ENCODE data around the gene MYO15B.
"Not testable (repeated sequence)": the region's sequence is repeated elsewhere in the genome, so short reads cannot be mapped to it uniquely, and the experiment has no call there.

Gene MYO15B

GRCh38 chr17:75576661-75577060, 10.9 kb upstream of the MYO15B start:
- DNase-seq, result no peak

GRCh38 chr17:75581121-75581725, 6.4 kb upstream of the MYO15B start:
- DNase-seq, result not testable (repeated sequence)

- DNase-seq, result not testable (repeated sequence)
These were observed 4.4 kb upstream of the MYO15B start for GRCh38 chr17:75583197-75583596.

- no peak for DNase-seq
These were observed 2.8 kb upstream of the MYO15B start for GRCh38 chr17:75584849-75585175.

DNA sequence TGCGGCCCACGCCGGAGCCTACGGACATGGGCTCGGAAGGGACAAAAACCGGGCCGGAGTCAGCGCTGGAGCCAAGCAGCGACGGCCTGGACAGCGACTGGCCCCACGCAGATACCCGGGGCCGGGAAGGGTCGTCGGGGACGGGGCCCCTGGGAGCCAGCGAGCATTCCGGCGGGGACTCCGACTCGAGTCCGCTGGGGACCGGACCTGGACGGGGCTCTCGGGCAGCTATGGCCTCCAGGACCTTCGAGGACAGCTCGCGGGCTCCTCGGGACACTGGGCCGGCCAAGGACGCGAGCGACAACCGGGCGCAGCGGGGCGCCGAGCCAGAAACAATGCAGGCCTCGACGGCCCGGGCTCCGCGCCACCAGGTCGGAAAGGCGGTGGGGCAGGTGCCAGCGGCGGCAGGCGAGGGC, 1.0 kb downstream of the MYO15B start:
- no peak for DNase-seq

DNA sequence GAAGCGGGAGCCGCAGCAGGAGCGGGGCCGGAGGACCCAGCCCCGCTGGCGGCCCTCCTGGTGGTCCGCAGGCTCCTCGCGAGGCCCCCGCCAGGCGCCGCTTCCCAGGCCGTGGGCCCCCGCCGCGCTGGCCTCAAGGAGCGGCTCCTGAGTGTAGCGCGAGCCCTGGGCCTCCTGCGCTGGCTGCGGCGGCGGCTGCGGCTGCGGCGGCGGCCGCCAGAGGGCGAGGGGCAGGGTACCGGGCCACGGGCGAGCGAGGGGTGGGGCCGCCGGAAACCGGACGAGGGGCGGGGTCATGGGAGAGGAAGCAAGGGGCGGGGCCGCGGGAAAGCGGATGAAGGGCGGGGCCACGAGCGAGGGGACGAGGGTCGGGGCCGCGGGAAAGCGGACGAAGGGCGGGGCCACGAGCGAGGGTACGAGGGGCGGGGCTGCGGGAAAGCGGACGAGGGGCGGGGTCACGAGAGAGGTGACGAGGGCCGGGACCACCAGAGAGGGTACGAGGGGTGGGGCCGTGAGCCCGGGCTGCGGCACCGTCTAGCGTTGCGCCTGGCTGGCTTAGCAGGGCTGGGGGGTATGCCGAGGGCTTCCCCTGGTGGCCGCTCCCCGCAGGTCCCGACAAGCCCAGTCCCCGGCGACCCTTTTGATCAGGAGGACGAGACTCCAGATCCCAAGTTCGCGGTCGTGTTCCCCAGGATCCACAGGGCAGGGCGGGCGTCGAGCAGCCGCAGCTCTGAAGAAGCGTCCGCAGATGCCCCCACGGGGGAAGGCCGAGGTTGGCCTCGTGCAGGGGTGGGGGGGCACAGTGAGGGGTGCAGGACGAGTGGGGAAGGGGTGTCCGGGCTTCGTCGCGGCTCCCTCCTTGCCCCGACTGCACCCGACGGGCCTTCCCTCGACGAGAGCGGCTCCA, 1.7 kb downstream of the MYO15B start:
- DNase-seq, result peak; percentile 86

GRCh38 chr17:75589919-75590303, 2.3 kb downstream of the MYO15B start:
- DNase-seq, result no peak

- no peak for DNase-seq
These were observed 2.7 kb downstream of the MYO15B start for GRCh38 chr17:75590314-75590761.

DNA sequence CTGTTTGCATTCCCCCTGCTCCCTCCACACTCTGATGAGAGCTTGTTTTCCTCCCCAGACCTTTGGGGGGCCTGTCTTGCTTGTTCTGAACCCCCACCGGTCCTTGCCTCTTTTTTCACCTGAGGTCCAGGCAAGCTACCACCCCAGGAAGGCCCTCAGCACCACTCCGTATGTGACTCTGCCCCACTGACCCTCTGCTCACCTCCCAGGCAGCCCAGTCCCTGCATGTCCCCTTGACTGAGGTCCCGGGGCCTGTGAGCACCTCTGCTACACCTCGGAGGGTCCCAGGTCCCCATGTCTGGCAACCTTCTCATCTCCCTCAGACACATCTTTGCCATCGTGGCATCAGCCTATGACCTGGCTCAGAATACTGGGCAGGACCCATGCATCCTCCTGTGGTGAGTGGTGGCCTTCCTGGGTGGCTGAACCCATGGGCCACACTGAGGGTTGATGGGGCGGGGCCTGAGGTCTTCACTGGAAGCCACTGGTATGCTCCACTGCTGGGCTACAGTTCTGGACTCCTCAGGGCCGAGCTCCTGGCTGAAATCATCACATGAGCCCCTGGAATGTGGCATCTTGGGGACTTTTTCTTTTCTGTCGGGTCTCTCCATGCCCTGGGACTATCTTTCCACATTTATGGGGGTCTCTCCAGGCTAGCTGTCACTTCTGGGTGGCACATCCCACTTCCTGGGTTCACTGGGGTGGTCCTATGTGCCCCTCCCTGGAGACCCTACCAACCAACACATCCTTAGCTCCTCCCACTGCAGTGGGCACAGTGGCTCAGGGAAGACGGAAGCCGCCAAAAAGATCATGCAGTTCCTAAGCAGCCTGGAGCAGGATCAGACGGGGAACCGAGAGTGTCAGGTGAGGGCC, 3.5 kb downstream of the MYO15B start:
- DNase-seq, result no peak

DNA sequence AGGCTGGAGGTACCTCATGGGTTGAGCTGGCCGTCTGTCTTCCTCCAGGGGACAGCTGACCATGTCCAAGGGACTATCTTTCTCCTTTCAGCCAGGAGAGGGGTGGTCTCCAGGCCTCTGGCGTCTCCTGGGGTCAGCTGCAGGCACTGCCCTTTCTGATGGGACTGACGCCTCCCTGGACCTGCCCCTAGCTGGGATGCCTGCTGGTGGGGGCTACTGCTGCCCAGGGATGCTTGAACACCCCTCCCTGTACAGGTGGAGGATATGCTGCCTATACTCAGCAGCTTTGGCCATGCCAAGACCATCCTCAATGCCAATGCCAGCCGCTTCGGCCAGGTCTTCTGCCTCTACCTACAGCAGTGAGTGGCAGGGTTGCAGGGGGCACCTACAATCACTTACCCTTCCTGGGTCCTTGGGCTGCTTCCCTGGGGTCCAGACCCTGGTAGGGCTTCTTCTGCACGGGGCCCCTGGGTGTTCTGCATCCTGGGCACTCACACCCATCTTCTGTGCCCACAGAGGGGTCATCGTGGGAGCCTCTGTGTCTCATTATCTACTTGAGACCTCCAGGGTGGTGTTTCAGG, 4.2 kb downstream of the MYO15B start:
- no peak for DNase-seq

GRCh38 chr17:75592348-75593020, 4.9 kb downstream of the MYO15B start:
- no peak for DNase-seq

DNA sequence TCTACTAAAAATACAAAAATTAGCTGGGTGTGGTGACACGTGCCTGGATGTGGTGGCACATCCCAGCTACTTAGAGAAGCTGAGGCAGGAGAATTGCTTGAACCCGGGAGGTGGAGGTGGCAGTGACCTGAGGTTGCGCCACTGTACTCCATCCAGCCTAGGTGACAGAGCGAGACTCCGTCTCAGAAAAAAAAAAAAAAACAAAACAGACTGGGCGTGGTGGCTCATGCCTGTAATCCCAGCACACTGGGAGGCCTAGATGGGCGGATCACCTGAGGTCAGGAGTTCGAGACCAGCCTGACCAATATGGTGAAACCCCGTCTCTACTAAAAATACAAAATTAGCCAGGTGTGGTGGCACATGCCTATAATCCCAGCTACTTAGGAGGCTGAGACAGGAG, 5.8 kb downstream of the MYO15B start:
- not testable (repeated sequence) for DNase-seq

GRCh38 chr17:75594499-75595283, 7.1 kb downstream of the MYO15B start:
- no peak for DNase-seq

- no peak for DNase-seq
These were observed 7.8 kb downstream of the MYO15B start for GRCh38 chr17:75595284-75595919.

GRCh38 chr17:75595920-75596313, 8.3 kb downstream of the MYO15B start:
- DNase-seq, result no peak

DNA sequence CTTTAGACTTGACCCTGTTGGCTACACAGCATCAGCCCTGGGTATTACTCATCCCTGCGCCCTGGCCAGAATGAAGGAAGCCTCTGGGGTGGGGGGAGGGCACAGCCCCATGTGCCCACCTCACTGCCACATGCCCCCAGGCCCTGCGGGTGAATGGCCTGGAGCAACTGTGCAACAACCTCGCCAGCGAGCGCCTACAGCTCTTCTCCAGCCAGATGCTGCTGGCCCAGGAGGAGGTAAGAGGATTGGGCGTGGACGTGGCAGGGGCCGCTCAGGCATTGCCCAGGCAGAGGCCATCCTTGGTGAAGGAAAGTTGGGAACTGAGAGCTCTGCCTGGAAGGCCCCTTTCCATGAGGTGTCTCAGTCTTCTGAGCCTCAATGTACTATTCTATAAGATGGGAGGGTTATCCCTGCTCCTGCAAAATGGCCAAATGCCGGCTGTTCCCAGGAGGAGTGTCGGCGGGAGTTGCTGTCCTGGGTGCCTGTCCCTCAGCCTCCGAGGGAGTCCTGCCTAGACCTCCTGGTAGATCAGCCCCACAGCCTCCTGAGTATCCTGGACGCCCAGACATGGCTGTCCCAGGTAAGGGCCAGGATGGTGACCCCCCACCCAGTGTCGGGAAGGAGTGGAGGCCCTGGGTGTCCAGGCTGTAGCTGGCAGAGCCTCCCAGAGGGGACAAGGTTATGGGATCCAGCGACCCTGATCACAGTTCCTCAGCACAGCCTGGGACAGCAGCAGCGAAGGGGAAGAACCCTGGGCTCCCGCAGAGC, 8.9 kb downstream of the MYO15B start:
- DNase-seq, result no peak

GRCh38 chr17:75601057-75601987, 13.7 kb downstream of the MYO15B start:
- DNase-seq, result no peak

DNA sequence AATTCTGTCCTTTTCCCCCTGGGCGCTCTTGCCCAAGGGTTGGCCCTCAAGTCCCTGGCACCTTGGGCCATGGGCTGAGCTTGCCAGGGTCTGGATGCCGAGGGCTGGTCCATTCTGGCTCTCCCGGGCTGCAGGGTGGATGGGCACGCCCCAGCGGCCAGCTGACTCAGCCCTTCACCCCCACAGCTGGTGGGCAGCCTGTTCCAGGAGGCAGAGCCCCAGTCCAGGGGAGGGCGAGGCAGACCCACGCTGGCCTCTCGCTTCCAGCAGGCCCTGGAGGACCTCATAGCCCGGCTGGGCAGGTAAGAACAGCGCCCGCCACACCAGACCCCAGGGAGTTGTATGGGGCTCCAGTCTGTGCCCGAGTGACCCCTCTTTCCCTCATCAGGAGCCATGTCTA, 15.0 kb downstream of the MYO15B start:
- DNase-seq, result no peak

- DNase-seq, result no peak
These were observed 15.5 kb downstream of the MYO15B start for GRCh38 chr17:75603123-75603522.
